SK-MEL-5 (cell line): ENCODE data around the gene ZNF692. TPM values are rescaled to one million over a fixed set of nuclear protein-coding genes. Genes with fewer than 3 reads are reported as not detected.
A peak's percentile ranks its signal among the peaks of the same experiment; 100 is the strongest.
"Not testable (repeated sequence)": the region's sequence is repeated elsewhere in the genome, so short reads cannot be mapped to it uniquely, and the experiment has no call there.

ENCODE experiments used
- DNase-seq: peaks from one replicate; pipeline ENCODE4 v3.0.0-alpha.2; 2016; ENCODE audit warnings: low read depth, low spot score
- in situ Hi-C: cut with HindIII; loops from 2 replicates; pipeline ENCODE4 v1.10.0; 2016; ENCODE audit warnings: low sequenced_read_pairs, high pct_unique_total_duplicates, low pct_unique_long_range_greater_than_20kb
- total RNA-seq: library from RNA; depleted of rRNA; stranded (reverse); fragments of >200 nt; shearing (Covaris generic); gene quantifications from 2 replicates; pipeline ENCODE4 v1.2.3, GENCODE V29; 2014

ZNF692 gene
- total RNA-seq, 1 experiment from 2014 or later, result 18.7 TPM

- in situ Hi-C loops, result no loop called here
- DNase-seq, result no peak
These were observed 27.5 kb upstream of the ZNF692 start for GRCh38 chr1:248886237-248886895.

- DNase-seq, result no peak
- in situ Hi-C loops, result no loop called here
These were observed 26.8 kb upstream of the ZNF692 start for GRCh38 chr1:248885646-248886045.

- no peak for DNase-seq
- in situ Hi-C loops, result no loop called here
These were observed 25.9 kb upstream of the ZNF692 start for GRCh38 chr1:248884632-248885295.

- DNase-seq, in situ Hi-C loops: not testable (repeated sequence)
These were observed 23.5 kb upstream of the ZNF692 start for GRCh38 chr1:248882427-248882826.

GRCh38 chr1:248881261-248881660 lies 22.4 kb upstream of the ZNF692 start:
- no peak for DNase-seq
- in situ Hi-C loops, result no loop called here

GRCh38 chr1:248873993-248874533 lies 15.2 kb upstream of the ZNF692 start:
- DNase-seq, result peak; percentile 91
- in situ Hi-C loops, result no loop called here

DNA sequence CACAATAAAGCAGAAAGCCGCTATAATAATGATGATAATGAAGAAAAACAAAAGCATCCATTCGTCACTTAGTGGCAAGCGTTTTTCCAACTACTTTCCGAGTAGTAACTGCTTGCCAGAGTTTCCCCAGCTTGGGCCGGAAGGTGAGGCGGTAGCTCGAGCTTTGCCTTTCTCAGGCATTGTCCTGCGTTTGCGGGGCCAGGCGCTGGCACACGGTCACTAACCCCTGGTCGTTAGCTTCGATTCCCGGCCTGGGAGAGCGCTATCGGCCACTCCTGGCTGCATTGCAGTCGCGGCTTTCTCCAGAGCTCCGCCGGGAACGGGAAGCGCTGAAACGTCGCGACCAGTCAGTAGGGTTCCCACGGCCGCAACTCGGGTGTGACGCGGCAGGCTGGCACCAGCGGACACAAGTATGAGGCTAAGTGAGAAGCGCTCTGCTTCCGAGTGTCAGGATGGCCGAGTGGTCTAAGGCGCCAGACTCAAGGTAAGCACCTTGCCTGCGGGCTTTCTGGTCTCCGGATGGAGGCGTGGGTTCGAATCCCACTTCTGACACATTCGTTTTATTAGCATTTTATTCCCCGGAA lies 14.6 kb upstream of the ZNF692 start:
- DNase-seq, result peak; percentile 97
- in situ Hi-C loops, result no loop called here

DNA sequence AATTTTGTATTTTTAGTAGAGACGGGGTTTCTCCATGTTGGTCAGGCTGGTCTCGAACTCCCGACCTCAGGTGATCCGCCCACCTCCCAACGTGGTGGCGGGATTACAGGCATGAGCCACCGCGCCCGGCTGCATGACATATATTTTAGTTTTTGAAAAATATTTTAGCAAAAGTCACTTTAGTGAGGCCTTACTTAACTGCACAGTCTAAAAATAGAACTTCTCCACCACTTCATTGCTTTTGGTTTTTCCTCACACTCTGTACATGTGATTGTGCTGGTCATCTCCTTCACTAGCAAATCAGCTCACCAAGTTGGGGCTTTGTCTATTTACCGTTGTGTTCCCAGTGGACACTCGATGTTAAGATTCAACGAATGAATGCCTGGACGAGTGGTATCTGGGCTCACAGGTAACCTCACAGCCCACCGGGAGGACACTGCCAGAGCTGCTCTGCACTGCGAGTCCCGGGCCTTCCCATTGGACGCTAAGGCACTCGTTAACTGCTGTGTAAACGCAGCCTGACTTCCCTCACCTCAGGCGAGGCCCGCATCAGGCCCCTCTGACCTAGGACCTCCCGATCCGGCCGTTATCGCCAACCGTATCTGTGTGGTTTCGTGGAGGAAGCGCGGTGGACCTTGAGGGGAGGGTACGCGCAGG lies 14.0 kb upstream of the ZNF692 start:
- DNase-seq, result peak; percentile 78
- in situ Hi-C loops, result no loop called here

- no peak for DNase-seq
- in situ Hi-C loops, result no loop called here
These were observed 13.0 kb upstream of the ZNF692 start for GRCh38 chr1:248871837-248872401.

- peak; percentile 75 for DNase-seq
- in situ Hi-C loops, result no loop called here
These were observed 4.4 kb upstream of the ZNF692 start for GRCh38 chr1:248862998-248863881.

GRCh38 chr1:248862695-248862997 lies 3.8 kb upstream of the ZNF692 start:
- no peak for DNase-seq
- in situ Hi-C loops, result no loop called here

- in situ Hi-C loops, result no loop called here
These were observed 2.7 kb upstream of the ZNF692 start for GRCh38 chr1:248861616-248862015.

GRCh38 chr1:248860007-248860406 lies 1.1 kb upstream of the ZNF692 start:
- in situ Hi-C loops, result no loop called here
- no peak for DNase-seq

More at GRCh38 chr1:248861616-248862015, 2.7 kb upstream of the ZNF692 start:
- no peak for DNase-seq

DNA sequence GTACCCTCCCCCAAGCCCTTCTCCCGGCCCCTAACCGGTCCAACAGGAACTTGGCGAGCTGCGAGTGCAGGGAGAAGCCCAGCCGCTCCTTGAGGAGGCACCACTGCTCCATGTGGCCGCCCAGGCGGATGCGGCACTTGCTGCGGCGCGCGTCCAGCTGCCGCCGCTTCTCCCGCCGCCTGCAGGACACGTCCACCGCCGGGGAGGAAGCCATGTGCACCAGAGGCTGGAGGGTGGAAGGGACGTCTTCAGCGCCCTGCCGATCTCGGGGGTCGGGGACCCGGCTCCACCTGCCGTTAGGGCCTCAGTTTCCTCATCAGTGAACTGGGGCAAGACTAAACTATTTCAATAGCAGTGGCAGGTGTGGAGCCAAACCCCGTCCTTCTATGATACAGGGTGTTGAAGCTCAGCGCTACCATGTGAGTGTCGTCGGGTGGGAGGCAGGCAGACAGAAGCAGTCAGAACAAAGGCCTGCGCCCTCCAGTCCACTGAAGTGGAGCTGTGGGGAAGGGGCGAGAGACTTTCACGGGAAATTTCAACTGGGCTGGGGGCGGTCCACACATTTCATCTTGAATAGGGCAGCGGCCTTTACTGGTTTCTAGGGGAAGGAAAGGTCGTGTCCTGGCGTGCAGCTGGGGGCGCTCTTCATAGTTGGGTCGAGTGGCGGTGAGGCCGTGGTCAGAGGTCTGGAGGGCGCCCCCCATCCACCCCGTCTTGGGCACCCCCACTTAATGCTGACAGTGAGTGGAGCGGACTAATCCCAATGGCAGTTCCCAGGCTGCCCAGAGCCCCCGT lies 592 bp downstream of the ZNF692 start:
- in situ Hi-C loops, result no loop called here
- DNase-seq, result peak; percentile 71

- DNase-seq, result no peak
- in situ Hi-C loops, result no loop called here
These were observed 1.2 kb downstream of the ZNF692 start for GRCh38 chr1:248857749-248858095.

DNA sequence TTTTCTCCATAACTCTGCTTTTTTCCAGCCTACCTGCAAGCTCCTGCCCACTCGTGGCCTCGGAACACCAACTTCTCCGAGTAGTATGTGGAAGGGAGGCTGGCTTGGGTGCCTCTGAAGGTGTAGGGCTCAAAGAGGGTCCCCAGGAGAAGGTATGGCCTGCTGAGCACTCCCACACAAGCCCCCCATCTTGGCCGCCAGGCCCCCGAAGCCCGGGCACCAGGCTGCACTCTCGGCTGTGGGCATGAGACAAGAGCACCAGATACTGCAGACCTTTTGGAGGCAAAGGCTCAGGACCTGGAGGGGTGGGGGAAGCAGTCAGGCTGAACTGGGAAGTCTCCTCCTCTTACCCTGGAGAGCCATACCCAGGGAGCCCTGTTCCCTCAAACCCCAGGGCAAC lies 1.7 kb downstream of the ZNF692 start:
- no peak for DNase-seq
- in situ Hi-C loops, result no loop called here

DNA sequence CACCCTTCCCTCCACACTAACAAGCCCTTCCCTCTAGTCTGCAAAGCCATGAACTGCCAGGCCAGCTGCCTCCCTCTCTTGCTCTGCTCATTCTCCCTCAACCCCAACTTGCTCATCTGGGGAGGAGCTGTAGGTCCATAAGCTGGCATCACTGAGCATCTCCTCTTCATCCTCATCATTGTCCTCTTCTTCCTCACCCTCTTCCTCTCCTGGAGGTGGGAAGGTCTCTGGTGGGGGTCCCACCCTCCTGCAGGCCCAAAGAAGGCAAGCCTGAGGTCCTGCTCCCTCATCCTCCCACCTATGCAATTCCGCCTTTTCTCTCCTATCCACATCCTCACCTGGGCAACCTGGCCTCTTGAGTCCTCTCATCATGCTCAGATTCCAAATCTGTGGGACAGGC lies 2.7 kb downstream of the ZNF692 start:
- in situ Hi-C loops, result no loop called here
- no peak for DNase-seq
